ENCODE data around the gene LRRC59.

- TF ChIP-seq POLR2A (IDR thresholded peaks at IDR 0.05; ENCODE audit: low read depth) = no peak
- TF ChIP-seq CTCF (IDR thresholded peaks at IDR 0.05) = no peak
- TF ChIP-seq POLR2AphosphoS5 (IDR thresholded peaks at IDR 0.05) = no peak
- no peak for TF ChIP-seq EP300 (IDR thresholded peaks at IDR 0.05)
Observed at GRCh38 chr17:50359005-50359699, 38.2 kb downstream of the LRRC59 start.
